ENCODE data around the gene RIPOR1.
"Not testable (repeated sequence)": the region's sequence is repeated elsewhere in the genome, so short reads cannot be mapped to it uniquely, and the experiment has no call there.

The RIPOR1 gene

GRCh38 chr16:67483731-67484525, 44.7 kb upstream of the RIPOR1 start:
- no peak for DNase-seq (ENCODE audit: extremely low spot score)
- POLR2A ChIA-PET, result no interaction called here
- CTCF ChIA-PET, result interaction anchor here (0.7 to 7.5 kb wide), 6 partner anchors 9 to 79 kb away, joined by 3 to 76 read pairs (median 34); no protein-coding TSS in a partner anchor
- TF ChIP-seq, protein P1, sequence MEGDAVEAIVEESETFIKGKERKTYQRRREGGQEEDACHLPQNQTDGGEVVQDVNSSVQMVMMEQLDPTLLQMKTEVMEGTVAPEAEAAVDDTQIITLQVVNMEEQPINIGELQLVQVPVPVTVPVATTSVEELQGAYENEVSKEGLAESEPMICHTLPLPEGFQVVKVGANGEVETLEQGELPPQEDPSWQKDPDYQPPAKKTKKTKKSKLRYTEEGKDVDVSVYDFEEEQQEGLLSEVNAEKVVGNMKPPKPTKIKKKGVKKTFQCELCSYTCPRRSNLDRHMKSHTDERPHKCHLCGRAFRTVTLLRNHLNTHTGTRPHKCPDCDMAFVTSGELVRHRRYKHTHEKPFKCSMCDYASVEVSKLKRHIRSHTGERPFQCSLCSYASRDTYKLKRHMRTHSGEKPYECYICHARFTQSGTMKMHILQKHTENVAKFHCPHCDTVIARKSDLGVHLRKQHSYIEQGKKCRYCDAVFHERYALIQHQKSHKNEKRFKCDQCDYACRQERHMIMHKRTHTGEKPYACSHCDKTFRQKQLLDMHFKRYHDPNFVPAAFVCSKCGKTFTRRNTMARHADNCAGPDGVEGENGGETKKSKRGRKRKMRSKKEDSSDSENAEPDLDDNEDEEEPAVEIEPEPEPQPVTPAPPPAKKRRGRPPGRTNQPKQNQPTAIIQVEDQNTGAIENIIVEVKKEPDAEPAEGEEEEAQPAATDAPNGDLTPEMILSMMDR (IDR thresholded peaks at IDR 0.05; ENCODE audit: control extremely low read depth, extremely low read depth, low read depth, missing control alignments), result no peak

GRCh38 chr16:67486805-67487204, 41.8 kb upstream of the RIPOR1 start:
- ChIA-PET POLR2A (no interaction called here), CTCF (interaction anchor here (1.3 to 17.0 kb wide), 4 partner anchors 26 to 227 kb away, joined by 3 to 238 read pairs (median 13); no protein-coding TSS in a partner anchor)
- DNase-seq (ENCODE audit: extremely low spot score), result no peak
- TF ChIP-seq, protein P1 (IDR thresholded peaks at IDR 0.05; ENCODE audit: control extremely low read depth, extremely low read depth, low read depth, missing control alignments), result no peak

- DNase-seq (ENCODE audit: extremely low spot score); POLR2A ChIA-PET: not testable (repeated sequence)
- CTCF ChIA-PET, result interaction anchor here (1.0 to 17.0 kb wide), 4 partner anchors 25 to 226 kb away, joined by 3 to 238 read pairs (median 9); no protein-coding TSS in a partner anchor
Observed at GRCh38 chr16:67487561-67487960, 41.1 kb upstream of the RIPOR1 start.

- CTCF ChIA-PET, result interaction anchor here (0.9 to 17.0 kb wide), 17 partner anchors 8 to 178 kb away, joined by 3 to 238 read pairs (median 4); partner anchors contain the start of genes AGRP, ATP6V0D1 and CARMIL2
- no peak for DNase-seq (ENCODE audit: extremely low spot score)
- TF ChIP-seq, protein P1 (IDR thresholded peaks at IDR 0.05; ENCODE audit: control extremely low read depth, extremely low read depth, low read depth, missing control alignments), result no peak
- POLR2A ChIA-PET, result interaction anchor here (0.6 kb wide), 1 partner anchor 58 kb away, joined by 3 read pairs; no protein-coding TSS in a partner anchor
Observed at GRCh38 chr16:67489401-67490083, 39.1 kb upstream of the RIPOR1 start.

DNA sequence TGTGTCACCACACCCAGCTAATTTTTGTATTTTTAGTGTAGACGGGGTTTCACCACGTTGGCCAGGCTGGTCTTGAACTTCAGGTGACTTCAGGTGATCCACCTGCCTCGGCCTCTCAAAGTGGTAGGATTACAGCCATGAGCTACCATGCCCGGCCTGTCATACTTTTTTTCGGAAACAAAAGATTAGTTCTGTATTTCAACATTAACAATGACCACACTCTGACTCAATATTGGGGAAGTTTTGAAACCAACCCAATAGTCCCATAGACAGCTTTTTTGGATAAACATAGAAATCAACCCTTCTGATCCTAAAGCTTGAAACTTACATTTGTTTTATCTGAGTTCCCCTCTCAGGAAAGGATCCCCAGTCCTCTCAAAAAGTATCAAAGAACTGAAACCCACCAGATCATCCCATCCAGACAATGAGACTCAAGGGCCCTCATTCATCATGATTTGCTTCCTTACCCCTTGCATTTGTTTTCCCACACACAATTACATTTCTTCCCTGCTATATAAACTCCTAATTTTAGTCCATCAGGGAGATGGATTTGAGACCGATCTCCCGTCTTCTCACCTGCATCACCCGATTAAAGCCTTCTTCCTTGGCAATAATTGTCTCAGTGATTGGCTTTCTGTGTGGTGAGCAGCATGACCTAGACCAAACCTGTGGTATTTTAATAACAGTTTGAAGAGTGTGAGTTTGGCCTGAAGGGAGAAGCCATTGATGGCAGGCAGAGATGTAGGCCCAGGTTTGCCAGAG, 38.1 kb upstream of the RIPOR1 start:
- ChIA-PET CTCF (interaction anchor here (1.0 to 17.0 kb wide), 15 partner anchors 10 to 230 kb away, joined by 3 to 238 read pairs (median 5); partner anchors contain the start of genes AGRP, ATP6V0D1 and CARMIL2), POLR2A (interaction anchor here (0.9 kb wide), 1 partner anchor 10 kb away, joined by 6 read pairs; the partner anchor contains the start of gene ATP6V0D1)
- DNase-seq (ENCODE audit: extremely low spot score), result no peak
- TF ChIP-seq, protein P1 (IDR thresholded peaks at IDR 0.05; ENCODE audit: control extremely low read depth, extremely low read depth, low read depth, missing control alignments), result no peak

DNA sequence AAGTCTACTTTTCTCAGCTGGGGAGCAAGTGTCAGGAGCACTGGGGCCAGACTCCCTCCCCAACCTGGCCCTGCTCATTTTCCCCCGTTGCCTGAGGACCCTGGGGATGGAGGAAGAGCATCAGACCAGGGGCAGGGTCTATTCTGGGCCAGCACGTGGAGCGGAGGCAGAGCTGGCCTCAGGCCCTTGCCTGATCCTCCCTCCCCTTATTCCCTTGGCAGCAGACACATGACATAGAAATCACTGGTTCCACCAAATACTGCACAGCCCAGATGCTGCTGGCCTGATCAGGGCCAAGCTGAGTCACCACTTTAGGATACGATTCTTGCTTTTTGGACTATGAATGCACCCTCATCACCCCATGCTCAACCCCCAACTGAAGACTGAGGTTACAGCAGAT, 29.5 kb upstream of the RIPOR1 start:
- TF ChIP-seq, protein P1 (IDR thresholded peaks at IDR 0.05; ENCODE audit: control extremely low read depth, extremely low read depth, low read depth, missing control alignments), result no peak
- ChIA-PET POLR2A (no interaction called here), CTCF (interaction anchor here (0.8 to 17.0 kb wide), 6 partner anchors 14 to 169 kb away, joined by 3 to 238 read pairs (median 6); no protein-coding TSS in a partner anchor)
- DNase-seq (ENCODE audit: extremely low spot score), result no peak

Data from GM10248 (cell line).